GM12878 (cell line): ENCODE results near the gene SLC35E2B. TPM values are rescaled to one million over a fixed set of nuclear protein-coding genes. Genes with fewer than 3 reads are reported as not detected.

Source experiments
- ATAC-seq: fragments of 200-7000 bp; cut with Tn5 transposase; 3 replicates; pipeline ENCODE4 v1.9.1; 2020; ENCODE audit warnings: mild to moderate bottlenecking, moderate library complexity
- BruUV-seq: library from RNA; stranded (reverse); fragments of 400-500 nt; replicated peaks from 2 replicates; lab custom pipeline; 2021; lab: Mats Ljungman, UMichigan
- CTCF ChIA-PET: fragments of 300-600 bp; sonication (Branson Sonifier 250); formaldehyde crosslinking; extraction: SDS; loops from one replicate; lab custom pipeline; 2021; ENCODE audit warnings: inconsistent platforms; lab: Yijun Ruan, JAX
- POLR2A ChIA-PET: fragments of 350-600 bp; formaldehyde crosslinking; extraction: SDS; loops from one replicate; lab custom pipeline; 2021; ENCODE audit warnings: inconsistent platforms; lab: Charles Lee
- RAD21 ChIA-PET: fragments of 300-600 bp; sonication (Branson Sonifier 250); formaldehyde crosslinking; loops from one replicate; lab custom pipeline; 2023; ENCODE audit warnings: antibody characterized with exemption; ENCODE audit not compliant: unreplicated experiment; lab: Charles Lee
- SMC1A ChIA-PET: fragments of 300-600 bp; sonication (Branson Sonifier 250); formaldehyde crosslinking; loops from one replicate; lab custom pipeline; 2023; ENCODE audit not compliant: unreplicated experiment, uncharacterized antibody; lab: Charles Lee
- DNase-seq: peaks from one replicate; pipeline ENCODE4 v3.0.0-alpha.2; 2011; ENCODE audit warnings: low read depth, low spot score
- FAIRE-seq: peaks from 3 replicates; lab custom pipeline; 2011; peaks lifted over from hg19 to GRCh38; lab: Jason Lieb, UNC
- H2AFZ ChIP-seq: 2 replicates; pipeline ENCODE4 v1.6.0; 2011; ENCODE audit warnings: low read depth, low read length, control low read depth; ENCODE audit not compliant: control insufficient read depth
- H3K27ac ChIP-seq: 2 replicates; pipeline ENCODE4 v1.5.1; 2011; ENCODE audit warnings: control low read depth; ENCODE audit not compliant: control insufficient read depth, insufficient read depth
- H3K27me3 ChIP-seq, 2 experiments: replicated peaks in 1 of 2; 2 replicates each; pipeline versions ENCODE4 v1.6.0 to v1.6.1; 2011; ENCODE audit warnings: low read length in 1 of 2; ENCODE audit not compliant: control insufficient read depth in 2 of 2, insufficient read depth in 2 of 2
- H3K36me3 ChIP-seq, 2 experiments: 2 replicates each; pipeline ENCODE4 v1.5.1; 2011; ENCODE audit warnings: low read length in 1 of 2; ENCODE audit not compliant: control insufficient read depth in 2 of 2, insufficient read depth in 2 of 2
- H3K4me1 ChIP-seq: 2 replicates; pipeline ENCODE4 v1.6.1; 2011; ENCODE audit warnings: mild to moderate bottlenecking, low read length, moderate library complexity, mixed read lengths; ENCODE audit not compliant: control insufficient read depth, insufficient read depth
- H3K4me2 ChIP-seq: 2 replicates; pipeline ENCODE4 v1.6.0; 2011; ENCODE audit warnings: control low read depth; ENCODE audit not compliant: control insufficient read depth, insufficient read depth
- H3K4me3 ChIP-seq: fragments of 200-600 bp; sonication (generic); 2 replicates; pipeline ENCODE4 v1.5.1; 2016
- H3K79me2 ChIP-seq: 2 replicates; pipeline ENCODE4 v1.6.0; 2011; ENCODE audit warnings: low read length; ENCODE audit not compliant: control insufficient read depth, insufficient read depth
- H3K9ac ChIP-seq: 2 replicates; pipeline ENCODE4 v1.8.0; 2011; ENCODE audit warnings: low read length, control low read depth, mixed read lengths; ENCODE audit not compliant: control insufficient read depth, insufficient read depth
- H3K9me3 ChIP-seq: replicated peaks from 3 replicates; pipeline ENCODE4 v1.5.1; 2011; ENCODE audit warnings: mild to moderate bottlenecking, low read length; ENCODE audit not compliant: control insufficient read depth, insufficient read depth
- H4K20me1 ChIP-seq: 2 replicates; pipeline ENCODE4 v1.6.0; 2011; ENCODE audit not compliant: control insufficient read depth, insufficient read depth
- CTCF ChIP-seq, 3 experiments: IDR thresholded peaks in 2 of 3; conservative IDR thresholded peaks in 1 of 3; 2 replicates each; pipeline ENCODE4 v1.5.1; 2011; ENCODE audit warnings: low read depth in 3 of 3, low read length in 3 of 3, mild to moderate bottlenecking in 3 of 3, control low read depth in 2 of 3, moderate library complexity in 2 of 3, inconsistent platforms in 1 of 3, mixed read lengths in 1 of 3; ENCODE audit not compliant: control insufficient read depth in 2 of 3, insufficient read depth in 1 of 3; ENCODE audit errors: extremely low read depth in 1 of 3
- IRF3 ChIP-seq: fragments of 450-650 bp; IDR thresholded peaks from 2 replicates; pipeline ENCODE4 v1.6.1; 2014; ENCODE audit warnings: mild to moderate bottlenecking
- NFYB ChIP-seq: IDR thresholded peaks from 2 replicates; pipeline ENCODE4 v1.6.1; 2011; ENCODE audit warnings: low read depth, mild to moderate bottlenecking, low read length, improper control_type of control experiment, moderate library complexity; ENCODE audit not compliant: insufficient read depth
- NRF1 ChIP-seq: conservative IDR thresholded peaks from 2 replicates; pipeline ENCODE4 v1.6.1; 2011; ENCODE audit warnings: mild to moderate bottlenecking, low read depth, low read length, improper control_type of control experiment
- PAX8 ChIP-seq: fragments of 450-650 bp; IDR thresholded peaks from 2 replicates; pipeline ENCODE4 v1.6.1; 2017; ENCODE audit warnings: mild to moderate bottlenecking, moderate library complexity
- POLR2A ChIP-seq: IDR thresholded peaks from 2 replicates; pipeline ENCODE4 v1.6.1; 2011; ENCODE audit warnings: low read depth, mild to moderate bottlenecking, low read length
- RAD21 ChIP-seq: IDR thresholded peaks from 2 replicates; pipeline ENCODE4 v1.6.1; 2011; ENCODE audit warnings: mild to moderate bottlenecking, low read depth, low read length, moderate library complexity; ENCODE audit not compliant: insufficient read depth
- ZZZ3 ChIP-seq: IDR thresholded peaks from 2 replicates; pipeline ENCODE4 v1.6.1; 2011; ENCODE audit warnings: low read depth; ENCODE audit not compliant: control insufficient read depth, insufficient read length
- WGBS: methylation state at CpG from one replicate; pipeline ENCODE4 v1.1.6; 2016; ENCODE audit warnings: low lambda C conversion rate; ENCODE audit not compliant: insufficient replicate concordance, insufficient coverage; ENCODE audit errors: missing lambda C conversion rate; 5-methylcytosine and 5-hydroxymethylcytosine counted together
- in situ Hi-C: fragments of 300-500 bp; cut with MboI; formaldehyde crosslinking; loops from 9 replicates; pipeline ENCODE4 v1.14.3; 2018; ENCODE audit warnings: mixed read lengths
- intact Hi-C: fragments of 100-400 bp; cut with micrococcal nuclease; formaldehyde crosslinking; loops from one replicate; pipeline ENCODE4 v1.14.2; 2022; ENCODE audit not compliant: unreplicated experiment
- polyA plus RNA-seq, 11 experiments: library from polyadenylated mRNA; depleted of rRNA in 4 of 11; unstranded in 6 of 11; stranded (reverse) in 5 of 11; fragments of >200 nt; fragmentation: Nextera tagmentation in 4 of 11; fragmentation: Illumina TruSeq in 1 of 11; extraction: Ambion mirVana in 4 of 11; extraction: Trizol in 1 of 11; gene quantifications; 1 replicate in 1 of 11; 2 replicates in 10 of 11; pipeline versions ENCODE4 v1.2.1 to v1.2.3, GENCODE V29; 2011 to 2016; ENCODE audit warnings: inconsistent platforms in 2 of 11, missing spikeins in 2 of 11, low read depth in 1 of 11
- total RNA-seq, 4 experiments: library from RNA; depleted of rRNA in 3 of 4; stranded (reverse); fragments of >200 nt in 3 of 4; fragmentation: Illumina TruSeq in 1 of 4; extraction: Trizol in 1 of 4; gene quantifications; 2 replicates each; pipeline versions ENCODE4 v1.2.1 to v1.2.3, GENCODE V29; 2013 to 2021
- TF ChIP-seq, protein P1 (sequence below): fragments of 450-650 bp; IDR thresholded peaks from 2 replicates; pipeline ENCODE4 v1.6.1; 2017; ENCODE audit warnings: mild to moderate bottlenecking

SLC35E2B gene
- total and polyA plus RNA-seq, 10 of the 15 experiments (the other 5 are each of a cell fraction or from before 2014, with no cell fraction given): 2.6 to 36.7 (median 18.6) TPM

DNA sequence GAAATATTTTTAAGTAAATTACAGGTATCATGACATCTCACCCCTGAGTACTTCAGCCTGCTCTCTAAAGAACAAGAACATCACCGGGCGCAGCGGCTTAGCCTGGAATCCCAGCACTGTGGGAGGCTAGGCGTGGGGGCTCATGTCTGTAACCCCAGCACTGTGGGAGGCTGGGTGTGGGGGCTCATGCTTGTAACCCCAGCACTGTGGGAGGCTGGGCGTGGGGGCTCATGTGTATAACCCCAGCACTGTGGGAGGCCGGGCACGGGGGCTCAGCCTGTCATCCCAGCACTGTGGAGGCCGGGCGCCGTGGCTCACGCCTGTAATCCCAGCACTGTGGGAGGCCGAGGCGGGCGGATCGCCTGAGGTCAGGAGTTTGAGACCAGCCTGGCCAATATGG, 26.1 kb downstream of the SLC35E2B start:
- no peak for ATAC-seq
- Histone ChIP-seq H3K79me2 (no peaks in the 10 kb centered on the region; the same call in 1 of the 2 replicates), H3K4me1 (no peaks in the 10 kb centered on the region)
- WGBS: 97% methylated on average over 12 of the region's 15 CpGs
- intact Hi-C loops: no loop called here
- TF ChIP-seq NRF1 (no peak), NFYB (no peak), PAX8 (no peak), IRF3 (no peak)
- TF ChIP-seq, all 136 proteins: peak for 0
- Histone ChIP-seq H3K9ac (no peak overlapping the region), H3K27me3 (no peaks in the 10 kb centered on the region), H2AFZ (no peak overlapping the region), H4K20me1 (no peaks in the 10 kb centered on the region), H3K27ac (no peak overlapping the region), H3K36me3 (peaks cover 8 to 10% of the 10 kb centered on the region in 2 experiments), H3K4me2 (no peak overlapping the region), H3K9me3 (no peaks in the 10 kb centered on the region), H3K4me3 (no peak overlapping the region)
- BruUV-seq: no TSS peak
- RAD21 ChIA-PET: no interaction called here
- POLR2A ChIA-PET: no interaction called here
- SMC1A ChIA-PET: no interaction called here
- CTCF ChIA-PET: interaction anchor here (2.3 kb wide), 1 partner anchor 12 kb away, joined by 13 read pairs; no protein-coding TSS in a partner anchor
- in situ Hi-C loops: no loop called here
- FAIRE-seq: no peak
- DNase-seq: no peak

DNA sequence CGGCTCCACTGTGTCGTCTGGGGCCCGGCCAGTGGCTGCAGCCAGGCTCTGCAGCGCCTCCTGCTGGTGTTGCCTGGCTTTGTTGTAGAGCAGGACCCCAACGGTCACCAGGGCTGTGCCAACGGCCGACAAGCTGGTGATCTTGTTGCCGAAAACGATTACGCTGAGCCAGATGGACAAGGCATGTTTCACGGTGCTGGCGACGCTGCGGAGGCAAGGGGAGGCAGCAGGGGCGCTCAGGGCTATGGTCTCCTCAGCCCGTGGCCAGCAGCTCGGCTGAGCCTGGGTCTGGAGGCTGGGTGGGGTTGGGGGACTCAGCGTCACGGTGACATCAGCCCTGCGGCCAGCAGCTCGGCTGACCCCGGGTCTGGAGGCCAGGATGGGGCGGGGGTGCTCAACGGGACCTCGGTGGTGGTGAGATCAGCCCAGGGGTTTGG, 26.8 kb downstream of the SLC35E2B start:
- DNase-seq (no peak), FAIRE-seq (no peak), ATAC-seq (peak; percentile 51; the same call in 2 of the 3 replicates)
- ChIA-PET CTCF (interaction anchor here (2.3 kb wide), 1 partner anchor 13 kb away, joined by 13 read pairs; no protein-coding TSS in a partner anchor), RAD21 (no interaction called here), POLR2A (interaction anchor here (1.1 kb wide), 1 partner anchor 12 kb away, joined by 4 read pairs; no protein-coding TSS in a partner anchor), SMC1A (no interaction called here)
- Histone ChIP-seq H3K4me3 (no peak overlapping the region), H3K27me3 (no peaks in the 10 kb centered on the region), H4K20me1 (no peaks in the 10 kb centered on the region), H2AFZ (no peak overlapping the region), H3K36me3 (peaks cover 6 to 7% of the 10 kb centered on the region in 2 experiments; a peak in 3 of 4 replicates), H3K9ac (no peak overlapping the region), H3K79me2 (no peaks in the 10 kb centered on the region), H3K4me1 (no peaks in the 10 kb centered on the region), H3K4me2 (no peak overlapping the region), H3K9me3 (no peaks in the 10 kb centered on the region), H3K27ac (no peak overlapping the region)
- intact Hi-C loops (no loop called here), in situ Hi-C loops (no loop called here)
- TF ChIP-seq CTCF (IDR thresholded peaks at IDR 0.05 in 2 of 3, conservative IDR thresholded peaks at IDR 0.05 in 1 of 3; ENCODE audit: control insufficient read depth in 2 of 3, extremely low read depth in 1 of 3, insufficient read depth in 1 of 3, low read depth in 3 of 3, low read length in 3 of 3) (peak; percentile 21 to 53 (median 47)), RAD21 (0 out of 2 replicates have a peak, but pooled peaks have one; percentile 3), POLR2A (peak; percentile 29; the same call in 1 of the 2 replicates), ZZZ3 (no peak)
- TF ChIP-seq, protein P1, sequence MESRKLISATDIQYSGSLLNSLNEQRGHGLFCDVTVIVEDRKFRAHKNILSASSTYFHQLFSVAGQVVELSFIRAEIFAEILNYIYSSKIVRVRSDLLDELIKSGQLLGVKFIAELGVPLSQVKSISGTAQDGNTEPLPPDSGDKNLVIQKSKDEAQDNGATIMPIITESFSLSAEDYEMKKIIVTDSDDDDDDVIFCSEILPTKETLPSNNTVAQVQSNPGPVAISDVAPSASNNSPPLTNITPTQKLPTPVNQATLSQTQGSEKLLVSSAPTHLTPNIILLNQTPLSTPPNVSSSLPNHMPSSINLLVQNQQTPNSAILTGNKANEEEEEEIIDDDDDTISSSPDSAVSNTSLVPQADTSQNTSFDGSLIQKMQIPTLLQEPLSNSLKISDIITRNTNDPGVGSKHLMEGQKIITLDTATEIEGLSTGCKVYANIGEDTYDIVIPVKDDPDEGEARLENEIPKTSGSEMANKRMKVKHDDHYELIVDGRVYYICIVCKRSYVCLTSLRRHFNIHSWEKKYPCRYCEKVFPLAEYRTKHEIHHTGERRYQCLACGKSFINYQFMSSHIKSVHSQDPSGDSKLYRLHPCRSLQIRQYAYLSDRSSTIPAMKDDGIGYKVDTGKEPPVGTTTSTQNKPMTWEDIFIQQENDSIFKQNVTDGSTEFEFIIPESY: peak; percentile 52; the same call in 1 of the 2 replicates
- WGBS: 96% methylated on average over 25 of the region's 25 CpGs
- BruUV-seq: no TSS peak
